Keratinocyte (primary cell): ENCODE measurements around the gene ZACN. TPM values are rescaled to one million over a fixed set of nuclear protein-coding genes. Genes with fewer than 3 reads are reported as not detected.

ENCODE experiments used
- DNase-seq: peaks from one replicate; pipeline ENCODE4 v3.0.0-alpha.2; 2011; ENCODE audit warnings: low read depth, missing footprints, low spot score
- FAIRE-seq: peaks from 2 replicates; lab custom pipeline; 2011; peaks lifted over from hg19 to GRCh38; lab: Jason Lieb, UNC
- H2AFZ ChIP-seq: 2 replicates; pipeline ENCODE4 v1.6.0; 2012; ENCODE audit warnings: low read length, control low read depth, inconsistent platforms; ENCODE audit not compliant: control insufficient read depth
- H3K27ac ChIP-seq: 2 replicates; pipeline ENCODE4 v1.5.1; 2011; ENCODE audit warnings: low read length; ENCODE audit not compliant: control insufficient read depth, insufficient read depth
- H3K27me3 ChIP-seq: 3 replicates; pipeline ENCODE4 v1.6.0; 2011; ENCODE audit warnings: low read length; ENCODE audit not compliant: control insufficient read depth, insufficient read depth; ENCODE audit errors: extremely low read depth
- H3K36me3 ChIP-seq, 2 experiments: 2 replicates in 1 of 2; 3 replicates in 1 of 2; pipeline ENCODE4 v1.5.1; 2011; ENCODE audit warnings: low read length in 2 of 2, mild to moderate bottlenecking in 1 of 2; ENCODE audit not compliant: control insufficient read depth in 2 of 2, insufficient read depth in 2 of 2; ENCODE audit errors: extremely low read depth in 1 of 2
- H3K4me1 ChIP-seq: 3 replicates; pipeline ENCODE4 v1.5.1; 2011; ENCODE audit warnings: low read length; ENCODE audit not compliant: control insufficient read depth, insufficient read depth; ENCODE audit errors: extremely low read depth
- H3K4me2 ChIP-seq: 3 replicates; pipeline ENCODE4 v1.6.0; 2011; ENCODE audit warnings: low read depth, low read length; ENCODE audit not compliant: control insufficient read depth, insufficient read depth; ENCODE audit errors: extremely low read depth
- H3K4me3 ChIP-seq, 3 experiments: fragments of 200-600 bp in 1 of 3; sonication (generic) in 1 of 3; 2 replicates in 2 of 3; 3 replicates in 1 of 3; pipeline ENCODE4 v1.5.1; 2011 to 2016; ENCODE audit warnings: low read length in 3 of 3, mild to moderate bottlenecking in 3 of 3, control low read depth in 2 of 3, inconsistent platforms in 1 of 3, low read depth in 1 of 3, mixed read lengths in 1 of 3, mixed run types in 1 of 3, moderate library complexity in 1 of 3; ENCODE audit not compliant: control insufficient read depth in 2 of 3, insufficient read depth in 2 of 3; ENCODE audit errors: extremely low read depth in 1 of 3
- H3K79me2 ChIP-seq: 2 replicates; pipeline ENCODE4 v1.6.0; 2012; ENCODE audit warnings: low read length; ENCODE audit not compliant: control insufficient read depth, insufficient read depth
- H3K9ac ChIP-seq: 3 replicates; pipeline ENCODE4 v1.6.0; 2011; ENCODE audit warnings: low read length; ENCODE audit not compliant: control insufficient read depth, insufficient read depth; ENCODE audit errors: extremely low read depth
- H3K9me1 ChIP-seq: 3 replicates; pipeline ENCODE4 v1.6.0; 2011; ENCODE audit warnings: low read length; ENCODE audit not compliant: control insufficient read depth, insufficient read depth; ENCODE audit errors: extremely low read depth
- H3K9me3 ChIP-seq: 2 replicates; pipeline ENCODE4 v1.5.1; 2012; ENCODE audit warnings: low read depth, low read length; ENCODE audit not compliant: control insufficient read depth
- H4K20me1 ChIP-seq: 3 replicates; pipeline ENCODE4 v1.6.0; 2011; ENCODE audit warnings: low read length; ENCODE audit not compliant: control insufficient read depth, insufficient read depth; ENCODE audit errors: extremely low read depth
- EZH2 ChIP-seq: IDR thresholded peaks from one replicate; pipeline ENCODE4 v1.6.1; 2012; ENCODE audit warnings: inconsistent platforms, mild to moderate bottlenecking, low read length, moderate library complexity
- dilution Hi-C: fragments of 300-500 bp; cut with MboI; formaldehyde crosslinking; loops from one replicate; pipeline ENCODE4 v1.7.0; 2020; ENCODE audit warnings: low sequenced_read_pairs; ENCODE audit not compliant: extremely low pct_ligation_motif_present
- polyA plus RNA-seq, 5 experiments: library from polyadenylated mRNA; depleted of rRNA in 3 of 5; stranded (reverse) in 3 of 5; stranded (forward) in 1 of 5; unstranded in 1 of 5; fragments of >200 nt; gene quantifications; 1 replicate in 1 of 5; 2 replicates in 3 of 5; 3 replicates in 1 of 5; pipeline versions ENCODE4 v1.2.1 to v1.2.3, GENCODE V29; 2011 to 2012; ENCODE audit warnings: missing spikeins in 2 of 5, low read depth in 1 of 5, low replicate concordance in 1 of 5
- TF ChIP-seq, protein P1 (sequence below), 3 experiments: IDR thresholded peaks in 1 of 3; conservative IDR thresholded peaks in 1 of 3; optimal IDR thresholded peaks in 1 of 3; 2 replicates in 2 of 3; 3 replicates in 1 of 3; pipeline versions ENCODE3 to v1.5.1; 2011; ENCODE audit warnings: low read length in 3 of 3, mild to moderate bottlenecking in 3 of 3, moderate library complexity in 2 of 3, control low read depth in 1 of 3, inconsistent platforms in 1 of 3; ENCODE audit not compliant: insufficient read depth in 2 of 3; ENCODE audit errors: extremely low read depth in 1 of 3

ZACN gene
- polyA plus RNA-seq, 1 donor (not counting 4 experiments of a cell fraction or from before 2014, with no cell fraction given) = not detected

- TF ChIP-seq, protein P1, sequence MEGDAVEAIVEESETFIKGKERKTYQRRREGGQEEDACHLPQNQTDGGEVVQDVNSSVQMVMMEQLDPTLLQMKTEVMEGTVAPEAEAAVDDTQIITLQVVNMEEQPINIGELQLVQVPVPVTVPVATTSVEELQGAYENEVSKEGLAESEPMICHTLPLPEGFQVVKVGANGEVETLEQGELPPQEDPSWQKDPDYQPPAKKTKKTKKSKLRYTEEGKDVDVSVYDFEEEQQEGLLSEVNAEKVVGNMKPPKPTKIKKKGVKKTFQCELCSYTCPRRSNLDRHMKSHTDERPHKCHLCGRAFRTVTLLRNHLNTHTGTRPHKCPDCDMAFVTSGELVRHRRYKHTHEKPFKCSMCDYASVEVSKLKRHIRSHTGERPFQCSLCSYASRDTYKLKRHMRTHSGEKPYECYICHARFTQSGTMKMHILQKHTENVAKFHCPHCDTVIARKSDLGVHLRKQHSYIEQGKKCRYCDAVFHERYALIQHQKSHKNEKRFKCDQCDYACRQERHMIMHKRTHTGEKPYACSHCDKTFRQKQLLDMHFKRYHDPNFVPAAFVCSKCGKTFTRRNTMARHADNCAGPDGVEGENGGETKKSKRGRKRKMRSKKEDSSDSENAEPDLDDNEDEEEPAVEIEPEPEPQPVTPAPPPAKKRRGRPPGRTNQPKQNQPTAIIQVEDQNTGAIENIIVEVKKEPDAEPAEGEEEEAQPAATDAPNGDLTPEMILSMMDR (optimal IDR thresholded peaks at IDR 0.05 in 1 of 3, IDR thresholded peaks at IDR 0.05 in 1 of 3, conservative IDR thresholded peaks at IDR 0.05 in 1 of 3; ENCODE audit: extremely low read depth in 1 of 3, insufficient read depth in 2 of 3, low read length in 3 of 3) = no peak
- peak; percentile 82 for TF ChIP-seq EZH2
- Histone ChIP-seq H3K79me2 (peaks cover 16% of the 10 kb centered on the region), H3K4me3 (no peak overlapping the region), H3K9ac (no peak overlapping the region), H3K9me1 (no peaks in the 10 kb centered on the region), H3K27me3 (peaks cover 74% of the 10 kb centered on the region), H3K4me1 (peaks cover 11% of the 10 kb centered on the region), H3K9me3 (no peaks in the 10 kb centered on the region), H3K27ac (no peak overlapping the region), H2AFZ (no peak overlapping the region), H3K4me2 (peak overlapping the region; percentile 49), H3K36me3 (no peaks in the 10 kb centered on the region), H4K20me1 (no peaks in the 10 kb centered on the region)
- dilution Hi-C loops = no loop called here
- FAIRE-seq = no peak
- DNase-seq = no peak
Observed at GRCh38 chr17:76076146-76076764, 2.7 kb upstream of the ZACN start.

DNA sequence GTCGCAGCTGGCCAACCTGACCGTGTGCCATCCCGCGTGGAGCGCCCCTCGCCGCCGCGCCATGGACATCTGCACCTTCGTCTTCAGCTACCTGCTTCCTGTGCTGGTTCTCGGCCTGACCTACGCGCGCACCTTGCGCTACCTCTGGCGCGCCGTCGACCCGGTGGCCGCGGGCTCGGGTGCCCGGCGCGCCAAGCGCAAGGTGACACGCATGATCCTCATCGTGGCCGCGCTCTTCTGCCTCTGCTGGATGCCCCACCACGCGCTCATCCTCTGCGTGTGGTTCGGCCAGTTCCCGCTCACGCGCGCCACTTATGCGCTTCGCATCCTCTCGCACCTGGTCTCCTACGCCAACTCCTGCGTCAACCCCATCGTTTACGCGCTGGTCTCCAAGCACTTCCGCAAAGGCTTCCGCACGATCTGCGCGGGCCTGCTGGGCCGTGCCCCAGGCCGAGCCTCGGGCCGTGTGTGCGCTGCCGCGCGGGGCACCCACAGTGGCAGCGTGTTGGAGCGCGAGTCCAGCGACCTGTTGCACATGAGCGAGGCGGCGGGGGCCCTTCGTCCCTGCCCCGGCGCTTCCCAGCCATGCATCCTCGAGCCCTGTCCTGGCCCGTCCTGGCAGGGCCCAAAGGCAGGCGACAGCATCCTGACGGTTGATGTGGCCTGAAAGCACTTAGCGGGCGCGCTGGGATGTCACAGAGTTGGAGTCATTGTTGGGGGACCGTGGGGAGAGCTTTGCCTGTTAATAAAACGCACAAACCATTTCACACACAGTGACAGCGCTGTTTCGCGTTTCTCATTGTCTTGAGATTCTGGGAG, 2.0 kb upstream of the ZACN start:
- Histone ChIP-seq H3K4me2 (peak overlapping the region; percentile 25), H3K4me1 (peaks cover 11% of the 10 kb centered on the region), H2AFZ (no peak overlapping the region), H3K36me3 (no peaks in the 10 kb centered on the region), H3K9ac (no peak overlapping the region), H3K27ac (no peak overlapping the region), H4K20me1 (no peaks in the 10 kb centered on the region), H3K4me3 (no peak overlapping the region), H3K79me2 (peaks cover 9% of the 10 kb centered on the region), H3K27me3 (peaks cover 74% of the 10 kb centered on the region), H3K9me1 (no peaks in the 10 kb centered on the region), H3K9me3 (no peaks in the 10 kb centered on the region)
- no peak for FAIRE-seq
- no peak for DNase-seq
- TF ChIP-seq, protein P1 (optimal IDR thresholded peaks at IDR 0.05 in 1 of 3, IDR thresholded peaks at IDR 0.05 in 1 of 3, conservative IDR thresholded peaks at IDR 0.05 in 1 of 3; ENCODE audit: extremely low read depth in 1 of 3, insufficient read depth in 2 of 3, low read length in 3 of 3) = no peak
- TF ChIP-seq EZH2 = peak; percentile 64
- dilution Hi-C loops = no loop called here
